Adipocyte (in vitro differentiated cells): ENCODE results near the gene CYTH1.

Experiments
- DNase-seq: peaks from one replicate; pipeline ENCODE4 v3.0.0-alpha.2; 2015; ENCODE audit warnings: low read depth
- H3K27me3 ChIP-seq: replicated peaks from 2 replicates; pipeline ENCODE4 v1.7.0; 2013; ENCODE audit warnings: mild to moderate bottlenecking, low read length, moderate library complexity; ENCODE audit not compliant: control insufficient read depth, insufficient read depth
- H3K36me3 ChIP-seq: 2 replicates; pipeline ENCODE4 v1.7.0; 2013; ENCODE audit warnings: low read length, mild to moderate bottlenecking, moderate library complexity; ENCODE audit not compliant: control insufficient read depth, insufficient read depth, severe bottlenecking
- H3K4me1 ChIP-seq: 2 replicates; pipeline ENCODE4 v1.7.0; 2013; ENCODE audit warnings: mild to moderate bottlenecking, low read length, moderate library complexity; ENCODE audit not compliant: control insufficient read depth, insufficient read depth
- H3K4me3 ChIP-seq: 2 replicates; pipeline ENCODE4 v1.7.0; 2013; ENCODE audit warnings: mild to moderate bottlenecking, low read length, moderate library complexity
- H3K9ac ChIP-seq: 2 replicates; pipeline ENCODE4 v1.7.0; 2013; ENCODE audit warnings: mild to moderate bottlenecking, low read length, moderate library complexity
- H3K9me3 ChIP-seq: 2 replicates; pipeline ENCODE4 v1.7.0; 2013; ENCODE audit warnings: mild to moderate bottlenecking, low read length, moderate library complexity; ENCODE audit not compliant: control insufficient read depth

The CYTH1 gene

DNA sequence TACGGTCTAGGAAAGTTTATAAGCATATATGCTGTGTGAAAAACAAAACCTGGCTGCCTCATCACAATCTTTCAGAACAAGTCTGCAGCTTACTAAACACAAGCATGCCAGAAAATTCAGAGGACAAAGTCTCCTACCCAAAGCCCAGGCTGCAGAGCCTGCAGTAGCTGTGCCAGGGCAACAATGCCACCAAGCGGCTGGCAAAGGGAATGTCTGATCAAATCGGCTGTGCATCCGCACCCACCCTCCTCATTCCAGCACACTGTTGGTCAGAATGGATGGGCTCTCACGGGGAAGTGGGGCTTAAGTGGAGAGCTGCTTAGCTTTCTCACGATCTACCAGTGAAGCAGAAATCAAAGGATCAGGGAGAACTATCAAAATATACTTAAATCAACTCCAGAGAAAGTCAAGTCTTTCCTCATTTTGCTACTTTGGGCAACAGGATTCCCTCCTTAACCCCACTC, 73.5 kb downstream of the CYTH1 start:
- Histone ChIP-seq H3K27me3 (no peaks in the 10 kb centered on the region), H3K9ac (no peak overlapping the region), H3K4me1 (peaks cover 5% of the 10 kb centered on the region), H3K36me3 (peaks cover 16% of the 10 kb centered on the region), H3K9me3 (no peaks in the 10 kb centered on the region), H3K4me3 (no peak overlapping the region)
- peak; percentile 91 for DNase-seq

DNA sequence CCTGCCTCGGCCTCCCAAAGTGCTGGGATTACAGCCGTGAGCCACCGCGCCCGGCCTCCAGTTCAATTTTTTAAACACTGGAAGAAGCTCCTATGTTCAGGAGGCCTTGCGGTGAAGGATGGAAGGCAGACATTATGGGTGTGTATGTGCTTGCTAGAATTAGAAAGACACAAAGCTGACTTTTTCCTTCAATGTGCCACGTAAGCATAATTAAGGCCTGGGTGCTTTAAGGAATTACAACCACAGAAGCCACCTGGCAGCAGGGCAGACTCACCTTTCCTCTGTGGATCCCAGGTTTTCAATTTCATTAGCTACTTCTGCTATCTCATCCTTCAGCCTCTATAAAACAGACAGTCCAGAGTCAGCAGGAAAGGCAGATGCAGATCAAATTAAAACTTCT, 74.2 kb downstream of the CYTH1 start:
- Histone ChIP-seq H3K27me3 (no peaks in the 10 kb centered on the region), H3K9me3 (no peaks in the 10 kb centered on the region), H3K4me3 (no peak overlapping the region), H3K4me1 (peaks cover 5% of the 10 kb centered on the region), H3K9ac (no peak overlapping the region), H3K36me3 (peaks cover 16% of the 10 kb centered on the region)
- DNase-seq: no peak

DNA sequence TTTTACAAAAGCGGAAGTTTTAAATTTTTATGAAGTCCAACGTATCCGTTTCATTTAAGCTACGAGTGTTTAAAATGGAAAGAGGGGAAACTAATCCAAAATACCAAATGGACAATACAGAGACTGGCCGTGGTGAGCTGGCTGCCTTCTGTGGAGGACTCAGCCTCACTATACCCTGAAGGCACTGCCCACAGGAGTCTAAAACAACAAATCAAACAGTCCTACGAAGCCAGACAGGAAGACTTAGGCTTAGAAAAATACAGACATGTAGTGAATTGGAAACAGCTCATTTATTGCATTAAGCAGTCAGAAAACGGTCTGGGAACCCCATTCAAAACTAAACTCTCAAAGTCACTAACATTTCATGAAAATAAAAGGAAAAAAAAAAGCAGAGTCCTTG, 75.1 kb downstream of the CYTH1 start:
- H3K9ac ChIP-seq: no peak overlapping the region
- H3K4me3 ChIP-seq: no peak overlapping the region
- peaks cover 22% of the 10 kb centered on the region for H3K36me3 ChIP-seq
- no peaks in the 10 kb centered on the region for H3K9me3 ChIP-seq
- DNase-seq: peak; percentile 61
- H3K27me3 ChIP-seq: no peaks in the 10 kb centered on the region
- H3K4me1 ChIP-seq: peaks cover 5% of the 10 kb centered on the region

DNA sequence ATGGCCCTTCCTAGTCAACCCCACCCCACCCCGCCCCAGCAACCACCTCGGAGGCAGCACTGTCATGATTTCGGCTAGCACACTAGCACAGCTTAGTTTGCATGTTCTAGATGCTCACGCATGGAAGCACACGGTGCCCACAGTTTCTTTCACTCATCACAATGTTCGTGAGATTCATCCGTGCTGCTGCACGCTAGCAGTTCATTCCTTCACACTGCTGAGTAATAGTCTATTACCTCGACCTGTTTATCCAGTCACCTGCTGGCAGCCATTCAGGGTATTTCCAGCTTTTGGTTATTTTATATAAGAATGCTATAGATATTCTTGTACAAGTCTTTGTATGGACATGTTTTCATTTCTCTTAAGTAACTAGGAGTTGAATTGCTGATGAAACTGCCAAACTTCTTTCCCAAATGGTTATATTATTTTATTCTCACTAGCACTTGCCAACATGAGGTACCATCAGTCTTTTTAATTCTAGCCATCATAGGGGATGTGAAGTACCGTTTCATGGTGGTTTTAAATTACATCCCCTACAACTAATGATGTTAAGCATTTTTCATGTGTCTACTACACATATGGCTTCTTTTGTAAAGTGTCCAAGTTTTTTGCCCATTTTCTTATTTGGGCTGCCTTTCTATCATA, 75.7 kb downstream of the CYTH1 start:
- Histone ChIP-seq H3K4me1 (peaks cover 5% of the 10 kb centered on the region), H3K9me3 (no peaks in the 10 kb centered on the region), H3K36me3 (peaks cover 28% of the 10 kb centered on the region), H3K4me3 (no peak overlapping the region), H3K9ac (no peak overlapping the region), H3K27me3 (no peaks in the 10 kb centered on the region)
- DNase-seq: no peak

DNA sequence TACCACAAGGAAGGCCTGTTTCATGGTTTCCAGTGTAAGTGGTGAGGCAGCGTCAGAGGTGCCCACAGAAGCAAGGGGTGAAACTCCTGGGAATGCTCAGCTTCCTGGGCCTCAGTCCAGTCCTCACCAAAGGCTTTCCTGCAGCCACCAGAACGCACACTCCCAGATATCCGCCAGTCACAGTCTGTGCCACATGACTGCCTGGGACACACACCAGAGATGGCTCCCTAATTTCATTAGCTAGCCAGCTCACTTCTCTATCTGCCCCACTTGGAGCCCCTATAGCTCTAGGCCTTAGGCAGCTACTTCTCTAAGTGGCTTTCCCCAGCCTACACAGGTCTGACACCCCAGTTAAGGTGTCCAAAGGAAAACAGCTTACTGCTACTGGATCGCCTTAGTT, 77.0 kb downstream of the CYTH1 start:
- H3K9me3 ChIP-seq: no peaks in the 10 kb centered on the region
- DNase-seq: no peak
- no peak overlapping the region for H3K4me3 ChIP-seq
- no peak overlapping the region for H3K9ac ChIP-seq
- peaks cover 5% of the 10 kb centered on the region for H3K4me1 ChIP-seq
- H3K36me3 ChIP-seq: peaks cover 39% of the 10 kb centered on the region
- H3K27me3 ChIP-seq: no peaks in the 10 kb centered on the region

DNA sequence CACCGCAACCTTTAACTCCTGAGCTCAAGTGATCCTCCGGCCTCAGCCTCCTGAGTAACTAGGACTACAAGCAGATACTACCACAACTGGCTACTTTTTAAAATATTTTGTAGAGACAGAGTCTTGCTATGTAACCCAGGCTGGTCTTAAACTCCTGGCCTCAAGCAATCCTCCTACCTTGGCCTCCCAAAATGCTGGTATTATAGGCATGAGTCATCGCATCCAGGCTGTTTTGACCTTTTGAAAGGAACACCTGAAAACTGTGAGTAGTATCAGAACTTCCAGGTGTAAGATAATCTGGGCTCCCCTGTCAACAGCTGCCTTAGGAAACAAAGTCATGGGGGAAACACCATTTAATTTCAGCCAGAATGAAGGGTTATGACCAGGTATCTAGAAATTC, 77.5 kb downstream of the CYTH1 start:
- Histone ChIP-seq H3K4me1 (peaks cover 5% of the 10 kb centered on the region), H3K36me3 (peaks cover 44% of the 10 kb centered on the region), H3K9me3 (no peaks in the 10 kb centered on the region), H3K4me3 (no peak overlapping the region), H3K27me3 (no peaks in the 10 kb centered on the region), H3K9ac (no peak overlapping the region)
- no peak for DNase-seq

DNA sequence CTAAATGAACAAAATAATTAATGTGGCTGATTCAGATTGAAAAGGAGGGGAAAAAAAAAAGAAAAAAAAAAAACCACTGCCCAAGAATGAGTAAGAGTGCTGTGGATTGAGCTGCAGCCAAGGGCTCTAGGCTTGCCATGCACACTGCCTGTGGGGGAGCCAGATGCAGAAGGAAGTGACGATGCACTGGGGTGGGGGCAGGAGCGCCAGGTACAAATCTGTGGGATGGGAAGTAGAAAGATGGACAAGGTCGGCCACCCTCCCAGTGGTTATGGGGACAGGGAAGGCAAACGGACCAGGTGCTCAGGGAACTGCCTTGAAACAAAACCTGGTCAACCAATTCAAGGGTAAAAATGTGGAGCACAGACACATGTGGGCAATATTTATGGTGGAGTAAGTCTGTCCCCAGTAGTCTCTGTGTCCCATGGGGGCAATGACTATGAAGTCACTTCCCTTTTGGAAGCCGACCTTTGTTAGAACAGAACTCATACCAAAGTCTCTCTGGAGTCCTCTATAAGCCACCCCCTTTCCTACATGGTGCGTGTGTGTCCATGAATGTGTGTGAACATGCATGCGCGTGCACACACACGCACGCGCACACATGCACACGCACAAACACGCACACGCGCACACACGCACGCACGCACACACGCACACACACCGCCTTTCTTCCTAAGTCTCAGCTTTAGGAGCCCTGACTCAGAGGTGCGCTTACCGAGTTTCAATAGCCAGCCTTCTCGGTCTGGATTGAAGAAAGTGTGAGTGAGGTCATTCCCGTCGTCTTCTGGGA, 84.3 kb downstream of the CYTH1 start:
- Histone ChIP-seq H3K4me3 (no peak overlapping the region), H3K4me1 (peaks cover 11% of the 10 kb centered on the region), H3K9ac (peak overlapping the region; percentile 31), H3K36me3 (peaks cover 67% of the 10 kb centered on the region), H3K27me3 (no peaks in the 10 kb centered on the region), H3K9me3 (no peaks in the 10 kb centered on the region)
- no peak for DNase-seq

DNA sequence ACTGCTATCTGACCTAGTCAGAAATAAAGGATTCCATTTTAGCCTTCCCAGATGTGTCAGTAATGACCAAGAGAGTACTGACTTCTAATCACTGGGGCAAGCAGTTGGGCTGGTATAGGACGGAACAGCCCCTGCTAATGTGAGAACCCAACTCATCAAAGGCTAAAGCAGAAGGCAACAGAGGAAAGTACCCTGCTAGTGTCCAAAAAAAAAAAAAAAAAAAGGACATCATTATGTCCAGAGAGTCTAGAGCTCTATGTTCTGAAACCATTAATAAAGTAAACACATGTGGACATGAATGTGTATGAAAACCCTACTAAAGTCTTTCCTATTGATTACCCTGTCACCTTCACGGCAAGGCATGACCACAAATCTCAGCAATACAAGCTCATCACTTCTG, 85.0 kb downstream of the CYTH1 start:
- no peaks in the 10 kb centered on the region for H3K27me3 ChIP-seq
- DNase-seq: no peak
- H3K4me3 ChIP-seq: no peak overlapping the region
- peaks cover 11% of the 10 kb centered on the region for H3K4me1 ChIP-seq
- no peaks in the 10 kb centered on the region for H3K9me3 ChIP-seq
- peaks cover 68% of the 10 kb centered on the region for H3K36me3 ChIP-seq
- H3K9ac ChIP-seq: peak overlapping the region; percentile 31

DNA sequence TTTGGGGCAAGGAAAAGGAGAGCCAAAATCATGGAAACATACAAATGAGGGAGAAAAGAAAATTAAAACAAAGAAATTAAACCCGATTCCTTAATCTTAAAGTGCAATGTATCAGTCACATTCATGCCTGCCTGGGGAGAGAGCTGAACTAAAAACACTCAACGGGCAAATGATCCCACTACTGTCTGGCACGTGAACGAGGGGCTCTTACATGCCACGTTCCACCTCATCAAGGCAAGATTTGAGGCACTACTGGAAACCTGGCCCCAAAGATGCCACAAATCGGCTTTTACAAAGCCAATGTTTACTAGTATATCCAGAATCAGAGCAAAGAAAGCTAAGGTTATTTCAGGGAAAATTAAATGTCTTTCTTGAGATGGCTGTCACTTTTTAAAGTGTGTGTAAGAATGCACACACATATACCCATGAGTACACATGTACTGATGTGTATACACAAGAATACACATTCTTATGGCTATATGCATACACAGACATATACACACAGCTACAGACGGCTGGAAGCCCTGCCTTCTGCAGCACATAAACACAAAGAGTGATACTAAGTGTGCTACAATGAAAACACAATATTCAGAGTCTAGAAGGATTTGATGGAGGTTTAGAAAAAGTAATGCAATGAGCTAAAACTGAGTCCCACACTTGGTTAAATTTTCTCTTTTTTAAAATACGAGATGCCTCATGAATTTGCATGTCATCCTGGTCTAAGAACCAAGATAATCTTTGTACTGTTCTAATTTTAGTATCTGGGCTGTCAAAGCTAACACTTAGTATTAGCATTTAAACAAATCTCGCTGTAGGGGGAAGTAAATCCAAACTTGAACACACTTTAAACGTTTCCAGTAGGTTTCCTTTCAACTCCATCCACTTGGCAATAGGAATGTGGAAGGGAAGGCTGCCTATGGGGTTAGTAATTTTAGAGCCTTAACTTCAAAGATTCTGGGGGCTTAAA, 85.8 kb downstream of the CYTH1 start:
- Histone ChIP-seq H3K27me3 (no peaks in the 10 kb centered on the region), H3K9ac (no peak overlapping the region), H3K4me1 (peaks cover 11% of the 10 kb centered on the region), H3K4me3 (no peak overlapping the region), H3K36me3 (peaks cover 61% of the 10 kb centered on the region), H3K9me3 (no peaks in the 10 kb centered on the region)
- no peak for DNase-seq

DNA sequence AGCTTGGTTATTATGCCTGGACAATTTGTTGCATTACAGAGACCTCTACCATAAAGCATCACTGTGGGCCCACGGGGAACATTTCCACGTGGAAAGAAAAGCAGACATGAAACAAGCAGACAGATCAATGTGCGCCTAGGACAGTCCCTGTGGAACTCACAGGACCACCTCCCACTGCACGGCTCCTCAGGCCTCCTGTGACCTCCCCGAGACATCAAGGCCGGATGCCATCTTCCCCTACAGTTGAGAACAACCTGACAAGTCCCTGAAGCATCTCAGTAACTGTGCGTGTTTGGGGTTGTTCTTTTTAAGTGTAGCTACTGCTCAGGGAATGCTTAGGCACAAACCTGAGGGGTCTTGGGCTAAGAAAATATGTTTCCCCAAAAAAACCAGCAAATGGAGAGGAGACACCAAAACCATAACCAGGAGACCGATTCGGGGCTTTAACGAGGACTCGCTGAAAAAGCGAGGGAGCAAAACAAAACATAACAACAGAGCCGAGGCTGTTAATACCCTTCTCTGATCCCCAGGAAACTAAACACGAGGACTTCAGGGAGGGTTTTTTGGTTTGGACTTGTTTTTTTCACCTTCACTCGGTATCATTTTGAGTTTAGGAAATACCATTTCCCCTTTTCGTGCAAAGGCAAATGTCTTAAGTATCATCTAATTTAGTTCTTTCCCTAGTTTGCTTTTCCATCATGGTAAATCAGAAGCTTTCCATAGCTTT, 87.1 kb downstream of the CYTH1 start:
- H3K9me3 ChIP-seq: no peaks in the 10 kb centered on the region
- no peak for DNase-seq
- no peak overlapping the region for H3K9ac ChIP-seq
- no peaks in the 10 kb centered on the region for H3K27me3 ChIP-seq
- peaks cover 11% of the 10 kb centered on the region for H3K4me1 ChIP-seq
- peaks cover 56% of the 10 kb centered on the region for H3K36me3 ChIP-seq
- H3K4me3 ChIP-seq: no peak overlapping the region
